IPS-NIHi7 (cell line): ENCODE results near the gene NTM.

Experiments used
- DNase-seq: peaks from one replicate; pipeline ENCODE4 v3.0.0; 2012; ENCODE audit warnings: mixed read lengths; ENCODE audit errors: extremely low spot score

NTM gene

DNA sequence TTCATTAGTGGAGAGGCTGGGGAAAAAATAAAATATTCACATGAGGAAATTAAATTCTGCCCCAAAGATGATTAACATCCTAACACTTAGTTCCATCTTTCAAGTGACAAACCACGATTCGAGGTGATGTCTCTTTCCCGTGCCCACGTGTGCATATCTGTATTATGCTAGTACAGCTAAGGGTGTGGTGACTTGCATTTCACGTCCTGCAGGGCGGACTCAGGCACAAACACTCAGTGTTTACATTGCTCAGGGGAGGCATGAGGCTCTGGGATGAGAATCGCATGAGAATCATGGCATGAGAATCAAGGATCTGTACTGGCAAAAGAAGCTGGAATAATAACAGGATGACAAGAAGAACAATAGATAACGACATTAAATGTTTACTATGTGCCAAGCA is 179.4 kb downstream of the NTM start:
- DNase-seq: no peak

DNA sequence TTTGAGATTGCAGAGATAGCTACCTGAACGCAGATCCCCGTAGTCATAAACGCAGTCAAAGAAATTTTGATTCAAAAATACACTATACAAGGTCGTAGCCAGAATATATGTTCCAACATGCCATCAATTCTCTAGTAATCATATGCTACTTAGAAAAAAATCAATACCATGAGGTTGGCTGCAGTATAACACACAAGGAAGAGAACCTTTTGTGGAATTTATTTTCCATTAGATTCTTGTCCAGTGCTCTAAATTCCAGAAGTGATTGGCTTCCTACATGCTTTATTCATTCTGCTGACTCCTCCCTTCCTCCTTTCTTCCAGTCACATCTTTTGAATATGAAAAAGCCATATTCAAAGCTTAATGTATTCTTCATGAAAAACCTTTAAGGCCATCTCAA is 189.9 kb downstream of the NTM start:
- no peak for DNase-seq

GRCh38 chr11:131561501-131561900 is 191.1 kb downstream of the NTM start:
- DNase-seq: peak; percentile 49

GRCh38 chr11:131561972-131562371 is 191.6 kb downstream of the NTM start:
- no peak for DNase-seq

DNA sequence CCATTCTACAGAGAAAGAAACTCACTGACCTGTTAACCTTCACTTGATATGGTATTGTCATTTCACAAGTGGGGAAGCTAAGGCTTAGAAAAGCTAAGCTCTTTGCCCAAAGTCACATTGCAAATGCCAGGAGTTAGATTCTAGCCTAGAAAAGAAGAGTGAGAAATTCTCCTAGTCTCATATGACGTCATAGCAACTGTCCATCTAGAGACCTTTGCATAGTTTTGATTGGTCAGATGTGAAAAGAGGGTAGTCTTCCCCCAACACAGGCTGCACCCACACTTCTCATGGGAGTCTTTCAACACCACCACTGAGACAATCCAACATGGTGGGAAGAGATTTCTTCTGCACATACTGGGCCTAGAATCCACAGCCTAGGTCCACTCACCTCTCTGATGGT is 197.9 kb downstream of the NTM start:
- DNase-seq: no peak

GRCh38 chr11:131571571-131571970 is 201.2 kb downstream of the NTM start:
- DNase-seq: no peak

- no peak for DNase-seq
Observed at GRCh38 chr11:131572423-131572822, 202.0 kb downstream of the NTM start.

DNA sequence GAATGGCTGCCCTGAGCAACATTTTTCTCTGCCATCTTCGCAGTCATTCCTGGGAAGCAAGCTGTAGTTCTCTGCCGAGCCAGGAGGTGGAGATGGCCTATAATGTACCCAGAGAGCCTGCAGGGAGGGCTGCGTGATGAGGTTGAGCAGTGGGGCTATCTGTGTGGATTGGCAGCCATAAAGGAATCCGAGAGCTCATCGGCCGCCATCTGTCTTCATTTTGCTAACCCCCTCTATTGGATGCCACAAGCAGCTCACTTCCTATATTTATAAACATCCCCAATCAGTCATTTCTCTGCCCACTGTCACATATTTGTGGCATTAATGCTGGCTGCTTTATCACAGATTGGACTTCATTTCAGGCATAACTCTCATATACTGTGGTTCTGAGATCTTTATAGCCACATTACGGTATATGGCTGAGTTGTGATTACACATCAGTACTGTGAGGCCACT is 209.5 kb downstream of the NTM start:
- DNase-seq: peak; percentile 78

GRCh38 chr11:131580476-131580875 is 210.1 kb downstream of the NTM start:
- DNase-seq: no peak

DNA sequence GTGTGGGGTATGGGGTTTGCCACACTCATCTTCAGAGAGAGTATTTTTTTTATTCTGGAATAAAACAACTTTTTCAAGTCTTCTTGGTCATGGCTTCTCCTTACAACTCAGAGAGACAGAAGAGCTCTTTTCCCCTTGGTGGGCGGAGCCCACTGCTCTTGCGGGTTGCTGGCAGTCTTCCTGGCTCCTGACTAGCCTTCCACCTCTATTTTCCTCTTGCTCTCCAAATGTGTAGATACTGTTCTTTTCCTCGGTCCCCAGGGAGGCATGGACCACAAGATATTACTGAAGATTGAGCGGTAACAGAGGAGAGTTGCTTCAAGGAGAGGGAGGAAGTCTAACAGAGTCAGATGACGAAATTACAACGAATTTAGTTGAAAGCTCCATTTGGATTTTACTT is 210.6 kb downstream of the NTM start:
- no peak for DNase-seq

DNA sequence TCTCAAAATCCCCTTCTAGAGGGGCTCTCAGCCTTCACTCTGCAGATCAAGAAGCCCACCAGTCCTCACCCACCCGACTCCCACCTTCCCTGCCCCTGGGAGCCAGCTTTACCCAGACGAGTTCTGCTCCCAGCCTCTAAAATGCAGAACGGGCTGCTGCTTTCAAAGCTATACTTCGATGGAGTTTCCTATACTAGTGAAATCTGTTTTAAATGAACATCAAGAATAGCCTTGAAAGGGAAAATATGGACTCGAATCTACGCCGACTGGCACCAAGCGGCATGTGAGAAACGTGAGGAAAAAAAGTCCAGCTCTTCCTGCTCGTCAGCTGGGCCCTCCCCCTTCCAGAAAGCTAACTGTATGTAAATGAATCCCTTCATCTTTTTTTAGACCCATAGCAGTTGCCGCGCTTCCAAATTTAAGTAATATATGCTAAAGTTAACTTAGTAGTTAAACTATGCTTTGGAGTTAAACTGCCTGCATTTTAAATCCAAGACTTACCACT is 211.7 kb downstream of the NTM start:
- no peak for DNase-seq

DNA sequence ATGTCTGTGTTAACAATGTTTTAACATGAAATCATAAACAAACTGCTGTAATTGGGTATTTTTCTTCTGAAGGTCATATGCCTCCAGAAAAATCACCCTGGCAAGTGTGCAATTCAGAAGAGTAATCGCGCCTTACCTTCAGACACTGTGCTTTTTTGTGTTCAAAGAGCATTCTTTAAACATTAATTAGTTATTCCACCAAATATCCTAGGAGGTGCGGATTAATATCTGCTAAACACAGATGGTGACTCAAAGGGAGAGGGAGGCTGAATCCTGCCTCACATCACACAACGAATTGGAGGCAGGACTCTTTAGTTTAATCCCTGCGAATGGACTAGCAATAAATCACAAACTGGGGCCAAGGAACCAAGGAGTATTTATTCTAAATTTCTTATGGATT is 213.0 kb downstream of the NTM start:
- no peak for DNase-seq

DNA sequence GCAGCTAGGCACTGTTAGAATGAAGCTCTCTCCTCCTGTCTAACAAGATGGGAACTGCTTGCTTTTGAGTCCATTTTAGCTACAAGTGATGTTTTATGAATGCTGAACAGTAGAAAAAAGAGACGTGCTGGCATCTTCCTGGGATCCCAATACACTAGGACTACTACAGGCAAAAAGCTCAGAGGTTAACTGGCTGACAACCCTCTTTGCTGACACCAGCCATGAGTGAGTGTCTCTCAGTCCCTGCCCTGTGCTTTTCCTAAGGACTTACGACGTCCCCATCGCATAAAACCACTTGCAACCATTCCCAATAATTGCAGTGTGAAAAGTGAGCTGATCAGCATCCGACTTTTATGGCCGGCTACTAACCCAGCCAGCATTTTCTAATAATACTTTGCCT is 213.5 kb downstream of the NTM start:
- DNase-seq: no peak

- DNase-seq: peak; percentile 70
Observed at GRCh38 chr11:131584785-131585592, 214.6 kb downstream of the NTM start.

DNA sequence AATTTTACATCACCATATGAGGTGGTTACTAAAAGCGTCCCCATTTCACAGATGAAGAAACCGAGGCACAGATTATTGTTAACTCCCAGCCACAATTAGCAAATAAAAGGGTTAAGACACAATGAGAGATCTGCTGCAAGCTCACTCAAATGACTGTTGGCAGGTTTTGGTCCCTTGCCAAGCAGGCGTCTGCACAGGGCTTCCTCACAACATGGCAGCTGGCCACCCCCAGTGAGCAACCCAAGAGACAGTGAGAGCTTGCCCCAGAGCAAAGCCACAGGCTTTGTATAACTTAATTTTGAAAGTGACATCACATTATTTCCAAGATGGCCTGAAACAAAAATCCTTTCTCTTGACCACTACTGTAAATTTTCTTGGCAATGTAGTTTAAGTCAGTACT is 217.6 kb downstream of the NTM start:
- DNase-seq: no peak

DNA sequence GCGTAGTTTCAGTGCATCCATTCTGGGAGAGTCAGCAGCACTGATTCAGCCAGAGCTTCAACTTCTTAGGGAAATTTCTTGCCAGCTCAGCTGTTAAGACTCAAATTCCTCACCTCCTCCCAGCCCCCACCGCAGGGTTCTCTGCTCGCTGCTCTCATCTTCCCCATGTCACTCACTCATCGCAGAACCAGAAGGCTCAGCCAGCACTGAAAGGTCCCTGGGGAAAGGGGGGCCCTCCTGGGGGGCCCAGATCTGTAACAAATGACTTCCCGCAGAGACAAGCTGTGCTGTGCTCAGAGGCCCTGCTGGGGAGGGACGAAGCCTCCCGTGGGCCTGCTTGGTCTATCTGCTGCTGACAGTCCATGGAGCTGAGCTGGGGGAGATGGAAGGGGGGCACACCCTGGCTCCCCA is 220.6 kb downstream of the NTM start:
- peak; percentile 65 for DNase-seq

DNA sequence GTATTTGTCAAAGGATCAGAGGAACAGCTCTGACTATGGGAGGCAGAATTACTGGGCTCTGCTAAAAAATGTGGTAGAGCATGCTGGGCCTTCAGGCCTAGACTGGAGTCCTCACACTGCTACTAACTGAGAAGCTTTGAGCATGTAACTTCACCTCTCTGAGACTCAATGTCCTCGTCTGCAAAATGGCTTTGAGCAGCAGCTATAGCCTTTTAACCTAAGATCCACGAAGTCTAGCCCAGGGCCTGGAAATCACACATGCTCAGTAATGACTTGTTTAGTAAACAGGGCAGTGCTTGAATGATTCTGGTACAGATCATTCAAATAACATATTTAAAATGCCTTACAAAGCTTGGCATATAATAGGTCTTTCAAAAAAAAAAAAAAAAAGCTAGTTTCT is 221.7 kb downstream of the NTM start:
- no peak for DNase-seq

GRCh38 chr11:131592734-131593133 is 222.3 kb downstream of the NTM start:
- no peak for DNase-seq

- no peak for DNase-seq
Observed at GRCh38 chr11:131593301-131593700, 222.9 kb downstream of the NTM start.

GRCh38 chr11:131595797-131596196 is 225.4 kb downstream of the NTM start:
- no peak for DNase-seq

DNA sequence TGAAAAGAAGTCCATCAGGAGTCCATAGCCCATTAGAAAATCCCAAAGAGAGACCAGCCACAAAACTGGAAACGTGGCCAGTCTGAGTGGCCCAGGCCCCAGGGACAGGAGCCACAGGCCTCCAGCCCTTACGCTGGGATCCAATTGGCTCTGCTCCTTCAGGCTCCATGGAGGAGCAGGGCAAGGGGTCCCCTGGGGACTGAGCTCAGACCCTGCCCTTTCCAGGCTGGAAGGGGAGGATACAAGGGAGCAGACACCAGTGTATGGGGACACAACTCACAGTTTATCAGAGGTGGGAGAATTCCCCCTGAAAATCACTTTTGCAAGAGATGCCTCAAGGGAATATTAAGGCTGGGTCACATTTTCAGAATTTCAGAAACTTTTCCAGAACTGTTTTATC is 227.5 kb downstream of the NTM start:
- DNase-seq: no peak

DNA sequence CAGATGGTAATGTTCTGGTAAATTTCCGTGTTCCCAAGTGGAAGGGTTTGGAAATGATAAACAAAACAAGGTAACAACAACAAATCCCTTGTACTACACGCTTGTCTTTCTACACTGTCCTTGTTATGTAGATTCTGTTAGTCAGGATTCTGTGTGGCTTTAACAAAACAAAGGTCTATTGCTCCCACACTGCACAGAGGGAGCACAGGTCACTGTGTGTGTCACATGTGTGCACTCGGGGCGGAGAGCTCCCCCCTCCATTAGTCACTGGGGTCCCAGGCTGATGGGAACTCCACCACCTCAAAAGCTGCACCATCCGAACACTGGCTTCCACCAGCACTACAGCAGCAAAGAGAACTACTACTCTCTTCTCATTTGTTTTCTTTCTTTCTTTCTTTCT is 227.9 kb downstream of the NTM start:
- DNase-seq: no peak

DNA sequence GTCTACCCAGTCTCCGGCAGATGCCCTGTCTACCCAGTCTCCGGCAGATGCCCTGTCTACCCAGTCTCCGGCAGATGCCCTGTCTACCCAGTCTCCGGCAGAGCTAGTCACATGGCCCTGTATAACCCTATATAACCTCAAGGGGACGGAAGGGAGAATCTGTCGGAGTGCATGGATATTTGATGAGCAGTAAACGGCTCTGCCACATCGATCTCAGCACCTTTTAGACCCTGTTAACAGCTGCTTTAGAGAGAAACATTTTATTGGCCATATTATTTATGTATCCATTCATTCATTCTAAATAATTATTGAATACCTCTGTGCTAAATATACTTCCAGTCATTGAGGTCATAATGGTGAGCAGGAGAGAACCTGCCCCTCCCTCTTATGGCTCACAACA is 228.9 kb downstream of the NTM start:
- no peak for DNase-seq

DNA sequence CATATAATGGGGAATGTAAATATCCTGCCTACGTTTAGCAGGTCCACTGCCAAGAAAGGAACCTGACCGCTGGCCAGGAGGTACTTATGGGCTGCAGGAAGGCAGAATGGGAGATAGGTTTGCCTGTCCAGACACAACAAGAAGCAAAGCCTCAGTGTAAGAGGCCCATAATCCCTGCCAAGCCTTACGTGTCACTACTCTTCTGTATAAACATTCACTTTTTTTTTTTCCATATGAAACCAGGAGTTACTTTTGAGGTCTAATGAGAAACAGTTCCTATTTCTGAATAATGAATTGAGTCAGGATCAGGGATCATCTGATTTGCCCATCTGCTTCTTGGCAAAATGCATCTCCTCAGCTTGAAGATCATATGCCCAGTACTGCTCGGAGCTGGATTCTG is 230.2 kb downstream of the NTM start:
- no peak for DNase-seq
